Adrenal gland (tissue), 5 donors: ENCODE measurements around the gene SLC23A1.

Experiments
- POLR2A ChIP-seq, 2 donors: fragments of 450-650 bp; IDR thresholded peaks; one replicate each; pipeline ENCODE4 v1.6.1; 2017; ENCODE audit warnings: antibody characterized with exemption in 2 of 2, mild to moderate bottlenecking in 2 of 2, moderate library complexity in 1 of 2
- TF ChIP-seq, protein P1 (sequence below), 6 experiments: fragments of 450-650 bp in 4 of 6; fragments of 200-600 bp in 2 of 6; sonication (generic) in 1 of 6; IDR thresholded peaks; 1 replicate in 5 of 6; 2 replicates in 1 of 6; pipeline versions ENCODE4 v1.5.1 to v1.8.0; 2016 to 2021; ENCODE audit warnings: antibody characterized with exemption in 6 of 6, mild to moderate bottlenecking in 2 of 6, moderate library complexity in 1 of 6
- donor health status: DM: no; HTN: no; CAD: no.

GRCh38 chr5:139377226-139377625, 5.9 kb downstream of the SLC23A1 start:
- TF ChIP-seq, protein P1, sequence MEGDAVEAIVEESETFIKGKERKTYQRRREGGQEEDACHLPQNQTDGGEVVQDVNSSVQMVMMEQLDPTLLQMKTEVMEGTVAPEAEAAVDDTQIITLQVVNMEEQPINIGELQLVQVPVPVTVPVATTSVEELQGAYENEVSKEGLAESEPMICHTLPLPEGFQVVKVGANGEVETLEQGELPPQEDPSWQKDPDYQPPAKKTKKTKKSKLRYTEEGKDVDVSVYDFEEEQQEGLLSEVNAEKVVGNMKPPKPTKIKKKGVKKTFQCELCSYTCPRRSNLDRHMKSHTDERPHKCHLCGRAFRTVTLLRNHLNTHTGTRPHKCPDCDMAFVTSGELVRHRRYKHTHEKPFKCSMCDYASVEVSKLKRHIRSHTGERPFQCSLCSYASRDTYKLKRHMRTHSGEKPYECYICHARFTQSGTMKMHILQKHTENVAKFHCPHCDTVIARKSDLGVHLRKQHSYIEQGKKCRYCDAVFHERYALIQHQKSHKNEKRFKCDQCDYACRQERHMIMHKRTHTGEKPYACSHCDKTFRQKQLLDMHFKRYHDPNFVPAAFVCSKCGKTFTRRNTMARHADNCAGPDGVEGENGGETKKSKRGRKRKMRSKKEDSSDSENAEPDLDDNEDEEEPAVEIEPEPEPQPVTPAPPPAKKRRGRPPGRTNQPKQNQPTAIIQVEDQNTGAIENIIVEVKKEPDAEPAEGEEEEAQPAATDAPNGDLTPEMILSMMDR (IDR thresholded peaks at IDR 0.05) = no peak
- no peak for TF ChIP-seq POLR2A (IDR thresholded peaks at IDR 0.05)
